B cell (primary cell): ENCODE results near the gene EPB41. TPM values are rescaled to one million over a fixed set of nuclear protein-coding genes. Genes with fewer than 3 reads are reported as not detected.

Experiments used
- ATAC-seq: fragments of 200-7000 bp; cut with Tn5 transposase; one replicate; pipeline ENCODE4 v1.10.0; 2021; ENCODE audit warnings: low read depth, mild to moderate bottlenecking, moderate number of reproducible peaks, moderate library complexity
- CTCF ChIA-PET: fragments of 350-600 bp; sonication (Branson Sonifier 250); formaldehyde crosslinking; loops from one replicate; lab custom pipeline; 2021; ENCODE audit warnings: antibody characterized with exemption, inconsistent platforms; lab: Charles Lee
- POLR2A ChIA-PET: fragments of 350-600 bp; sonication (Branson Sonifier 250); formaldehyde crosslinking; loops from one replicate; lab custom pipeline; 2021; ENCODE audit warnings: antibody characterized with exemption; lab: Charles Lee
- DNase-seq: peaks from one replicate; pipeline ENCODE4 v3.0.0; 2013
- H2AFZ ChIP-seq: 2 replicates; pipeline ENCODE4 v1.6.1; 2012; ENCODE audit warnings: mild to moderate bottlenecking, low read depth, low read length; ENCODE audit not compliant: insufficient read depth, poor library complexity, severe bottlenecking
- H3K27ac ChIP-seq, 2 donors: 1 replicate in 1 of 2; 2 replicates in 1 of 2; pipeline ENCODE4 v1.5.1; 2012 to 2013; ENCODE audit warnings: low read length in 2 of 2, mild to moderate bottlenecking in 2 of 2, moderate library complexity in 1 of 2
- H3K27me3 ChIP-seq, 4 experiments: fragments of 200-600 bp in 1 of 4; sonication (generic) in 1 of 4; replicated peaks in 1 of 4; 1 replicate in 2 of 4; 2 replicates in 2 of 4; pipeline versions ENCODE4 v1.6.1 to v1.7.0; 2013 to 2016; ENCODE audit warnings: low read length in 3 of 4, mild to moderate bottlenecking in 2 of 4, mixed read lengths in 1 of 4, moderate library complexity in 1 of 4; ENCODE audit not compliant: insufficient read depth in 4 of 4, control insufficient read depth in 3 of 4; ENCODE audit errors: control extremely low read depth in 1 of 4
- H3K36me3 ChIP-seq, 2 experiments: replicated peaks in 1 of 2; 1 replicate in 1 of 2; 2 replicates in 1 of 2; pipeline versions ENCODE4 v1.6.1 to v1.7.1; 2013; ENCODE audit warnings: low read length in 1 of 2; ENCODE audit not compliant: insufficient read depth in 2 of 2, control insufficient read depth in 1 of 2; ENCODE audit errors: control extremely low read depth in 1 of 2, extremely low read depth in 1 of 2
- H3K4me1 ChIP-seq, 2 donors: fragments of 200-600 bp in 1 of 2; sonication (generic) in 1 of 2; 1 replicate in 1 of 2; 2 replicates in 1 of 2; pipeline versions ENCODE4 v1.5.1 to v1.6.1; 2013 to 2017; ENCODE audit warnings: low read length in 2 of 2; ENCODE audit not compliant: control insufficient read depth in 2 of 2, insufficient read depth in 2 of 2
- H3K4me2 ChIP-seq: replicated peaks from 2 replicates; pipeline ENCODE3; 2012; ENCODE audit warnings: mild to moderate bottlenecking, low read depth, low read length; ENCODE audit not compliant: poor library complexity, severe bottlenecking
- H3K4me3 ChIP-seq, 5 experiments: fragments of 200-600 bp in 1 of 5; sonication (generic) in 1 of 5; 1 replicate in 3 of 5; 2 replicates in 2 of 5; pipeline versions ENCODE4 v1.5.1 to v1.7.0; 2011 to 2016; ENCODE audit warnings: low read length in 4 of 5, mild to moderate bottlenecking in 4 of 5, low read depth in 2 of 5, control low read depth in 1 of 5, moderate library complexity in 1 of 5; ENCODE audit not compliant: insufficient read depth in 1 of 5; ENCODE audit errors: control extremely low read depth in 1 of 5, extremely low read depth in 1 of 5
- H3K79me2 ChIP-seq: fragments of 200-600 bp; sonication (generic); one replicate; pipeline ENCODE4 v1.6.0; 2016; ENCODE audit warnings: low read length; ENCODE audit not compliant: control insufficient read depth, insufficient read depth
- H3K9ac ChIP-seq: fragments of 200-600 bp; sonication (generic); 2 replicates; pipeline ENCODE4 v1.6.1; 2017; ENCODE audit warnings: mild to moderate bottlenecking, low read length, moderate library complexity
- H3K9me3 ChIP-seq, 3 donors: one replicate each; pipeline versions ENCODE4 v1.6.1 to v1.7.1; 2013; ENCODE audit warnings: low read length in 2 of 3; ENCODE audit not compliant: control insufficient read depth in 2 of 3, insufficient read depth in 1 of 3; ENCODE audit errors: control extremely low read depth in 1 of 3
- H4K20me1 ChIP-seq: 2 replicates; pipeline ENCODE4 v1.6.0; 2012; ENCODE audit warnings: mild to moderate bottlenecking, low read length; ENCODE audit not compliant: insufficient read depth, control insufficient read depth, poor library complexity, severe bottlenecking
- H3K27ac Mint-ChIP-seq: one replicate; pipeline ENCODE4 v1.8.0; 2021; ENCODE audit warnings: mixed read lengths
- H3K27me3 Mint-ChIP-seq: one replicate; pipeline ENCODE4 v1.8.0; 2021; ENCODE audit warnings: mixed read lengths
- H3K4me1 Mint-ChIP-seq: one replicate; pipeline ENCODE4 v1.8.0; 2021; ENCODE audit warnings: mixed read lengths
- H3K4me3 Mint-ChIP-seq: one replicate; pipeline ENCODE4 v1.8.0; 2021; ENCODE audit warnings: mixed read lengths
- H3K9me3 Mint-ChIP-seq: one replicate; pipeline ENCODE4 v1.8.0; 2022; ENCODE audit warnings: mixed read lengths; ENCODE audit not compliant: insufficient read depth
- CTCF ChIP-seq: fragments of 200-600 bp; IDR thresholded peaks from one replicate; pipeline ENCODE4 v1.8.0; 2022; ENCODE audit warnings: antibody characterized with exemption, mild to moderate bottlenecking
- EZH2 ChIP-seq: IDR thresholded peaks from 2 replicates; pipeline ENCODE4 v1.6.1; 2012; ENCODE audit warnings: borderline replicate concordance, low read depth, mild to moderate bottlenecking, moderate library complexity, low read length; ENCODE audit not compliant: insufficient read depth, poor library complexity, severe bottlenecking
- WGBS: methylation state at CpG from one replicate; pipeline ENCODE4 v1.1.5; 2013; ENCODE audit warnings: missing lambda C conversion rate; ENCODE audit not compliant: insufficient coverage; 5-methylcytosine and 5-hydroxymethylcytosine counted together
- intact Hi-C: fragments of 100-400 bp; cut with micrococcal nuclease; formaldehyde crosslinking; loops from one replicate; pipeline ENCODE4 v1.10.0; 2022
- polyA plus RNA-seq: library from polyadenylated mRNA; depleted of rRNA; stranded (reverse); fragments of >200 nt; gene quantifications from 2 replicates; pipeline ENCODE4 v1.2.3, GENCODE V29; 2012
- total RNA-seq, 2 donors: library from RNA; stranded (reverse); fragments of 120-200 nt in 1 of 2; gene quantifications; 1 replicate in 1 of 2; 2 replicates in 1 of 2; pipeline versions ENCODE4 v1.2.3 to v1.2.4, GENCODE V29; 2013 to 2022

The EPB41 gene
- total and polyA plus RNA-seq, 2 donors (not counting 1 experiment from before 2014, with no cell fraction given) = 45.8 to 186 TPM

- Histone ChIP-seq H2AFZ (no peak overlapping the region), H3K36me3 (peaks cover 3 to 4% of the 10 kb centered on the region in 2 experiments), H3K9ac (no peak overlapping the region), H3K9me3 (no peaks in the 10 kb centered on the region), H4K20me1 (peaks cover 56% of the 10 kb centered on the region), H3K79me2 (peaks cover 88% of the 10 kb centered on the region), H3K27me3 (no peaks in the 10 kb centered on the region), H3K4me2 (no peak overlapping the region), H3K27ac (no peak overlapping the region), H3K4me1 (no peaks in the 10 kb centered on the region), H3K4me3 (no peak overlapping the region)
- DNase-seq = no peak
- ATAC-seq = no peak
- peaks cover 49% of the 10 kb centered on the region for H3K4me1 Mint-ChIP-seq
- no peaks in the 10 kb centered on the region for H3K27me3 Mint-ChIP-seq
- ChIA-PET CTCF (interaction anchor here (0.5 to 1.6 kb wide), 2 partner anchors 15 to 99 kb away, joined by 3 to 4 read pairs; no protein-coding TSS in a partner anchor), POLR2A (interaction anchor here (0.7 kb wide), 1 partner anchor 9 kb away, joined by 3 read pairs; no protein-coding TSS in a partner anchor)
- H3K9me3 Mint-ChIP-seq = no peaks in the 10 kb centered on the region
- H3K27ac Mint-ChIP-seq = no peak overlapping the region
- intact Hi-C loops = no loop called here
- 100% methylated on average over 2 of the region's 2 CpGs for WGBS
- H3K4me3 Mint-ChIP-seq = no peak overlapping the region
- TF ChIP-seq CTCF (no peak), EZH2 (no peak)
These were observed 61.9 kb downstream of the EPB41 start for GRCh38 chr1:28976248-28976647.

GRCh38 chr1:28981210-28981609, 66.8 kb downstream of the EPB41 start:
- POLR2A ChIA-PET = no interaction called here
- TF ChIP-seq EZH2 = no peak
- no peak for TF ChIP-seq CTCF
- H3K4me3 Mint-ChIP-seq = no peak overlapping the region
- DNase-seq = no peak
- no peaks in the 10 kb centered on the region for H3K27me3 Mint-ChIP-seq
- intact Hi-C loops = no loop called here
- no peak overlapping the region for H3K4me3 ChIP-seq
- no peak overlapping the region for H3K9ac ChIP-seq
- WGBS = no CpG with 5 or more reads among the region's 3 CpGs
- peaks cover 36% of the 10 kb centered on the region for H3K4me1 Mint-ChIP-seq
- ATAC-seq = no peak
- peaks cover 0 to 8% (median 7%) of the 10 kb centered on the region in 3 donors for H3K9me3 ChIP-seq
- no peak overlapping the region for H3K27ac Mint-ChIP-seq
- peaks cover 8 to 14% of the 10 kb centered on the region in 2 donors for H3K4me1 ChIP-seq
- no peak overlapping the region for H3K4me2 ChIP-seq
- H3K79me2 ChIP-seq = peaks cover 76% of the 10 kb centered on the region
- no peaks in the 10 kb centered on the region for H3K9me3 Mint-ChIP-seq
- CTCF ChIA-PET = no interaction called here
- peaks cover 34% of the 10 kb centered on the region for H4K20me1 ChIP-seq
- H3K27me3 ChIP-seq = no peaks in the 10 kb centered on the region
- peaks cover 0 to 1% of the 10 kb centered on the region in 2 experiments for H3K36me3 ChIP-seq
- H2AFZ ChIP-seq = no peak overlapping the region
- H3K27ac ChIP-seq = no peak overlapping the region
